SK-N-DZ (cell line): Measurements from ENCODE around the gene YWHAE.
"Not testable (repeated sequence)": the region's sequence is repeated elsewhere in the genome, so short reads cannot be mapped to it uniquely, and the experiment has no call there.

Experiments
- DNase-seq: peaks from one replicate; pipeline ENCODE4 v3.0.0-alpha.2; 2015; ENCODE audit warnings: low spot score

The YWHAE gene

GRCh38 chr17:1325766-1326165 lies 74.3 kb downstream of the YWHAE start:
- DNase-seq = no peak

GRCh38 chr17:1324201-1324771 lies 75.7 kb downstream of the YWHAE start:
- DNase-seq = no peak

- no peak for DNase-seq
Observed at GRCh38 chr17:1323336-1323735, 76.7 kb downstream of the YWHAE start.

- no peak for DNase-seq
Observed at GRCh38 chr17:1322480-1322879, 77.5 kb downstream of the YWHAE start.

- no peak for DNase-seq
Observed at GRCh38 chr17:1322014-1322428, 78.0 kb downstream of the YWHAE start.

GRCh38 chr17:1315891-1316403 lies 84.1 kb downstream of the YWHAE start:
- DNase-seq = no peak

GRCh38 chr17:1315409-1315808 lies 84.6 kb downstream of the YWHAE start:
- no peak for DNase-seq

GRCh38 chr17:1313270-1314005 lies 86.6 kb downstream of the YWHAE start:
- no peak for DNase-seq

GRCh38 chr17:1312261-1312870 lies 87.7 kb downstream of the YWHAE start:
- DNase-seq = peak; percentile 88

GRCh38 chr17:1307829-1308228 lies 92.2 kb downstream of the YWHAE start:
- not testable (repeated sequence) for DNase-seq

GRCh38 chr17:1304962-1305563 lies 95.0 kb downstream of the YWHAE start:
- DNase-seq = no peak

GRCh38 chr17:1304522-1304921 lies 95.5 kb downstream of the YWHAE start:
- no peak for DNase-seq

- DNase-seq = no peak
Observed at GRCh38 chr17:1302761-1303160, 97.3 kb downstream of the YWHAE start.

- DNase-seq = no peak
Observed at GRCh38 chr17:1301546-1301945, 98.5 kb downstream of the YWHAE start.

GRCh38 chr17:1300371-1300905 lies 99.6 kb downstream of the YWHAE start:
- no peak for DNase-seq

GRCh38 chr17:1299552-1300370 lies 100.3 kb downstream of the YWHAE start:
- no peak for DNase-seq

- no peak for DNase-seq
Observed at GRCh38 chr17:1298606-1299005, 101.4 kb downstream of the YWHAE start.
